Psoas muscle (tissue), 8 donors: Measurements from ENCODE around the gene GTF2F2. TPM values are rescaled to one million over a fixed set of nuclear protein-coding genes. Genes with fewer than 3 reads are reported as not detected.

Experiments
- ATAC-seq, 4 donors: fragments of 200-7000 bp; cut with Tn5 transposase; one replicate each; pipeline ENCODE4 v1.9.1; 2020; ENCODE audit warnings: moderate library complexity in 3 of 4, mild to moderate bottlenecking in 2 of 4
- DNase-seq, 2 donors: peaks; one replicate each; pipeline ENCODE4 v3.0.0-alpha.2; 2020
- H3K27ac ChIP-seq: fragments of 200-600 bp; one replicate; pipeline ENCODE4 v1.8.0; 2022
- H3K27me3 ChIP-seq, 3 donors: fragments of 200-600 bp in 1 of 3; one replicate each; pipeline versions ENCODE4 v1.6.1 to v1.8.0; 2013 to 2022; ENCODE audit warnings: low read length in 2 of 3, mild to moderate bottlenecking in 2 of 3, moderate library complexity in 1 of 3; ENCODE audit not compliant: insufficient read depth in 3 of 3
- H3K36me3 ChIP-seq, 2 donors: fragments of 200-600 bp in 1 of 2; one replicate each; pipeline versions ENCODE4 v1.6.1 to v1.8.0; 2013 to 2022; ENCODE audit warnings: low read depth in 1 of 2, mild to moderate bottlenecking in 1 of 2, moderate library complexity in 1 of 2; ENCODE audit not compliant: insufficient read depth in 1 of 2
- H3K4me1 ChIP-seq: fragments of 200-600 bp; one replicate; pipeline ENCODE4 v1.8.0; 2022
- H3K4me3 ChIP-seq: fragments of 200-600 bp; one replicate; pipeline ENCODE4 v1.8.0; 2022; ENCODE audit warnings: mild to moderate bottlenecking
- H3K9me3 ChIP-seq: fragments of 200-600 bp; one replicate; pipeline ENCODE4 v1.8.0; 2022
- WGBS, 3 donors: extraction: QIAGEN DNeasy Blood & Tissue Kit; methylation state at CpG; one replicate each; pipeline versions ENCODE4 v1.1.6 to v1.1.7; 2013; 5-methylcytosine and 5-hydroxymethylcytosine counted together
- intact Hi-C, 2 donors: fragments of 100-400 bp; cut with DNase I; formaldehyde crosslinking; loops; one replicate each; pipeline versions ENCODE4 v1.11.0 to v1.14.2; 2022
- polyA plus RNA-seq, 3 donors: library from polyadenylated mRNA; stranded (reverse); fragments of 200-250 nt; gene quantifications; one replicate each; pipeline ENCODE4 v1.2.3, GENCODE V29; 2013
- total RNA-seq, 4 donors: library from RNA; stranded (reverse); fragmentation: NEBNext Ultra II Directional in 2 of 4; extraction: Animal tissue kit (Norgen Biotek cat#: 25700) in 2 of 4; gene quantifications; one replicate each; pipeline versions ENCODE4 v1.2.1 to v1.2.4, GENCODE V29; 2021 to 2023
- TF ChIP-seq, protein P1 (sequence below): fragments of 200-600 bp; IDR thresholded peaks from one replicate; pipeline ENCODE4 v1.8.0; 2022; ENCODE audit warnings: antibody characterized with exemption
- donor health status: healthy with polysubstance abuse.
- donor health status: DM: no; HTN: no; CAD: no; lungs with moderate emphysema.
- donor health status: Bipolar disorder and iron deficiency.
- donor health status: healthy.
- donor health status: DM: yes; HTN: yes; CAD: no.
- donor health status: DM: no; HTN: no; CAD: no.
- donor health status: DM: no; HTN: no; CAD: no.
- donor health status: DM: yes; HTN: yes; CAD: no.

GTF2F2 gene
- total and polyA plus RNA-seq, 7 donors, result 12.9 to 23.5 (median 19.2) TPM

DNA sequence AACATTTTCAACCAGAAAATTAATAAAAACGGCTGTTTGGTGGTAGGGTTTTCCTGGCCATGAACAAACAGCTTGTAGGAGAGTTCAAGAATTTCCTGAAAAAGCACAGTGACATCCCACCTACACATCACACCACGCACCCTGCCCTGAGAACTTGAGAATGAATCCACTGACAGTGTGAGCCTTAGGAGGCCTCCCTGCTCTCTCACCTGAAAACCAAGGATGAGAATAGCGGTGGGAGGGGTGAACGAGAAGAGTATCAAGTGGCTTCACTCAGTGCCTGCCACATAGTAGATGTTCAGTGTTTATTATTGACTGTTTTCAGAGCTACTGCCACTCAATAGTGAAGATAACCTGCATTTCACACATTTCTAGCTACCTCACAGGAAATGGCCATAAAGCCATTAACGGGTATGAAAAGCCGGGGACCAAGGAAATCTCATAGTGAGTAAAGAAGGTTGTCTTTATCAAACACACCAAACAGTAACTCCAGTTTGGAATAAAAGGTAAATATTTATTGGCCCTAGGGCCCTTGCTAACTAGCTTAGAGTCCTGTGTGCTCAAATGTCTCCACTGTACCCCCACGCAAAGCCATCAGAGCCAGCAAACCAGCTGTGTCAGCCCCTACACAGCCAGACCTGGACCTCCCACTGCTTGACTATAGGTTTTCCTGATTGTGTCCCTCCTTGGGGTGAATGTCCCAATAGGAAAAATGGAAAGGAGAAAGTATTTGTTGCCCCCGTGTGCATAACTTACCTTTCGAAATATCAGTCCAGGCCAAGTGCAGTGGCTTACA is 180.1 kb downstream of the GTF2F2 start:
- Histone ChIP-seq H3K27me3 (no peaks in the 10 kb centered on the region), H3K27ac (no peak overlapping the region), H3K9me3 (no peaks in the 10 kb centered on the region), H3K36me3 (no peaks in the 10 kb centered on the region), H3K4me3 (no peak overlapping the region), H3K4me1 (peaks cover 24% of the 10 kb centered on the region)
- TF ChIP-seq, protein P1, sequence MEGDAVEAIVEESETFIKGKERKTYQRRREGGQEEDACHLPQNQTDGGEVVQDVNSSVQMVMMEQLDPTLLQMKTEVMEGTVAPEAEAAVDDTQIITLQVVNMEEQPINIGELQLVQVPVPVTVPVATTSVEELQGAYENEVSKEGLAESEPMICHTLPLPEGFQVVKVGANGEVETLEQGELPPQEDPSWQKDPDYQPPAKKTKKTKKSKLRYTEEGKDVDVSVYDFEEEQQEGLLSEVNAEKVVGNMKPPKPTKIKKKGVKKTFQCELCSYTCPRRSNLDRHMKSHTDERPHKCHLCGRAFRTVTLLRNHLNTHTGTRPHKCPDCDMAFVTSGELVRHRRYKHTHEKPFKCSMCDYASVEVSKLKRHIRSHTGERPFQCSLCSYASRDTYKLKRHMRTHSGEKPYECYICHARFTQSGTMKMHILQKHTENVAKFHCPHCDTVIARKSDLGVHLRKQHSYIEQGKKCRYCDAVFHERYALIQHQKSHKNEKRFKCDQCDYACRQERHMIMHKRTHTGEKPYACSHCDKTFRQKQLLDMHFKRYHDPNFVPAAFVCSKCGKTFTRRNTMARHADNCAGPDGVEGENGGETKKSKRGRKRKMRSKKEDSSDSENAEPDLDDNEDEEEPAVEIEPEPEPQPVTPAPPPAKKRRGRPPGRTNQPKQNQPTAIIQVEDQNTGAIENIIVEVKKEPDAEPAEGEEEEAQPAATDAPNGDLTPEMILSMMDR, result no peak
- ATAC-seq (no peak), DNase-seq (no peak)
- WGBS, 3 donors, result 71 to 72% (median 72%) methylated on average over 9 of the region's 9 CpGs
- intact Hi-C loops, result no loop called here

DNA sequence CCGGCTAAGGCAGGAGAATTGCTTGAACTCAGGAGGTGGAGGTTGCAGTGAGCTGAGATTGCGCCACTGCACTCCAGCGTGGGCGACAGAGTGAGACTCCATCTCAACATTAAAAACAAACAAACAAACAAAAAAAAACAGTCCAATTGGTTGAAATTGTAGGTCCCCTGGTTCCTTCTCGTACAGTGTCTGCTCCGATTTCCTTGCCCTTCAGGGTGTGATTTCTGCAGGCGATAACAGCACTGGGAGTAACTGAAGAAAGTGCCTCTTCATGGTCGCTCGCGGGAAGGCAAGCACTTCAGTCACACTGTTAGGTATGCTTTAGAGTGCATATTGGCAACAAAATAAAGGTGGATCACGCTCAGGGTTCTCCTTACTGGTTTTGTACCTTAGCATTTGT is 181.0 kb downstream of the GTF2F2 start:
- Histone ChIP-seq H3K4me3 (no peak overlapping the region), H3K36me3 (no peaks in the 10 kb centered on the region), H3K27me3 (no peaks in the 10 kb centered on the region), H3K9me3 (no peaks in the 10 kb centered on the region), H3K4me1 (peaks cover 15% of the 10 kb centered on the region), H3K27ac (no peak overlapping the region)
- intact Hi-C loops, result no loop called here
- TF ChIP-seq, protein P1, result no peak
- DNase-seq (no peak), ATAC-seq (no peak)
- 79 to 84% (median 83%) methylated on average over 11 of the region's 11 CpGs for WGBS, 3 donors

DNA sequence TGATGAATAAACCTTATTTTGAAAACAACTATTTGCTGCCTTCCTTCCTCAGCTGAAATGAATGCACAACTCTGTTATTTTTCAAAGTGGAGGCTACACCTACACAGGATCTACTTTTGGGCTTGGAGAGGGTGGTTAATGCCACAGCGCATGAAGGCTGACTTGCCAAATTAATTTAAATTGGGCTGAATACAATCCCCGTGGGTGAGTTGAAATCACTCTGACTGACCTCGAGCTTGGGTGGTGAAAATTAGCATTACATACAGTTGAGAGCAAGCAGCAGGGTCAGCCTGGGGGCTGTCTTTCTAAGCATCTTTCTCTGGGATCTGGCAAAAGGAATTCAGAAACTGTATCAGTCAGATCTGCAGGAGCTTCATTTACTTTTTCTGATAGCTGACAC is 182.2 kb downstream of the GTF2F2 start:
- Histone ChIP-seq H3K27ac (no peak overlapping the region), H3K36me3 (no peaks in the 10 kb centered on the region), H3K4me3 (no peak overlapping the region), H3K27me3 (no peaks in the 10 kb centered on the region), H3K9me3 (no peaks in the 10 kb centered on the region), H3K4me1 (peaks cover 8% of the 10 kb centered on the region)
- ATAC-seq (no peak), DNase-seq (no peak)
- TF ChIP-seq, protein P1, result no peak
- 33 to 37% (median 35%) methylated on average over 3 of the region's 3 CpGs for WGBS, 3 donors
- intact Hi-C loops, result no loop called here

DNA sequence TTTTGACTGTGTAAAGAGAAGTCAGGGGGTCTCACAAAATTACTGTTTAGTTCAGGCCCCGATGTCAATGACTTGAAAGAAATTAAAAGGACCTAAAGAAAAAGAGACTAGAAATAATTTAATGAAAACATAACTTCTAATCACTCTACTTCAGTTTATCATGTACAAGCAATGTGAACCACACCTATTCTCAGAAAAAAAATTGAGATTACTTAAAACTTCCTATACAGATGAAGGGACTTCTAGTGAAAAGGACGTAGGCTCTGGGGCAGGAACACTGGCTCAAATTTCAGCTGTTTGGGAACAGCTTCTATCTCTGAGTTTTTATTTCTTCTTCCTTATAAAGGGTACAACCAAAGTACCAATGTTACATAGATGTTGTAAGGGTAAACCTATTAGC is 182.7 kb downstream of the GTF2F2 start:
- Histone ChIP-seq H3K27me3 (no peaks in the 10 kb centered on the region), H3K4me1 (peaks cover 8% of the 10 kb centered on the region), H3K36me3 (no peaks in the 10 kb centered on the region), H3K27ac (no peak overlapping the region), H3K9me3 (no peaks in the 10 kb centered on the region), H3K4me3 (no peak overlapping the region)
- WGBS, 3 donors, result 70 to 89% (median 75%) methylated on average over 2 of the region's 2 CpGs
- intact Hi-C loops, result no loop called here
- DNase-seq (no peak), ATAC-seq (no peak)
- TF ChIP-seq, protein P1, result no peak

DNA sequence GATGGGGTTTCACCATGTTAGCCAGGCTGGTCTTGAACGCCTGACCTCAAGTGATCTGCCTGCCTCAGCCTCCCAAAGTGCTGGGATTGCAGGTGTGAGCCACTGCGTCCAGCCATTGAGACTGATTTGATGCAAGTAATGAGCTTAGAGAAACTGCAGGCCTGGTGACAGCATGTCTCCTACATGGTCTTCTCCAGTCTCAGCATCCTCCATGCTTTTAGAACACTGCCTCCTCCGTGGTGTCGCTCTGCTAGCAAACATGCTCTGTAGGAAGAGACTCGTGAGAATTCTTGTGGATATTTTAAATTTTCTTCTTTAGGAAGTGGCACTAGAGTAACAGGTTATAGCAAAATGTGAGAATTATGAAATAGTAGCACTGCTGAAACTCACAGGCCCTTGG is 183.6 kb downstream of the GTF2F2 start:
- no peak overlapping the region for H3K27ac ChIP-seq
- H3K27me3 ChIP-seq, result no peaks in the 10 kb centered on the region
- no peak overlapping the region for H3K4me3 ChIP-seq
- ATAC-seq (no peak), DNase-seq (no peak)
- H3K36me3 ChIP-seq, result no peaks in the 10 kb centered on the region
- peaks cover 6% of the 10 kb centered on the region for H3K4me1 ChIP-seq
- H3K9me3 ChIP-seq, result no peaks in the 10 kb centered on the region
- intact Hi-C loops, result no loop called here
- WGBS, 3 donors, result 77 to 91% (median 84%) methylated on average over 5 of the region's 5 CpGs
- TF ChIP-seq, protein P1, result no peak
